Stomach (tissue), 4 donors: ENCODE data around the gene FLNA.

ENCODE experiments used
- EP300 ChIP-seq: sonication (generic); formaldehyde crosslinking; IDR thresholded peaks from one replicate; pipeline ENCODE4 v1.6.1; 2017; ENCODE audit warnings: antibody characterized with exemption
- POLR2A ChIP-seq, 4 donors: fragments of 450-650 bp; IDR thresholded peaks; one replicate each; pipeline ENCODE4 v1.6.1; 2016; ENCODE audit warnings: antibody characterized with exemption in 4 of 4, control low read depth in 2 of 4, mild to moderate bottlenecking in 1 of 4, moderate library complexity in 1 of 4
- TF ChIP-seq, protein P1 (sequence below), 7 experiments: fragments of 450-650 bp in 4 of 7; fragments of 200-600 bp in 3 of 7; sonication (generic) in 3 of 7; IDR thresholded peaks; one replicate each; pipeline ENCODE4 v1.5.1; 2016 to 2019; ENCODE audit warnings: antibody characterized with exemption in 7 of 7, control low read depth in 2 of 7, mild to moderate bottlenecking in 1 of 7

DNA sequence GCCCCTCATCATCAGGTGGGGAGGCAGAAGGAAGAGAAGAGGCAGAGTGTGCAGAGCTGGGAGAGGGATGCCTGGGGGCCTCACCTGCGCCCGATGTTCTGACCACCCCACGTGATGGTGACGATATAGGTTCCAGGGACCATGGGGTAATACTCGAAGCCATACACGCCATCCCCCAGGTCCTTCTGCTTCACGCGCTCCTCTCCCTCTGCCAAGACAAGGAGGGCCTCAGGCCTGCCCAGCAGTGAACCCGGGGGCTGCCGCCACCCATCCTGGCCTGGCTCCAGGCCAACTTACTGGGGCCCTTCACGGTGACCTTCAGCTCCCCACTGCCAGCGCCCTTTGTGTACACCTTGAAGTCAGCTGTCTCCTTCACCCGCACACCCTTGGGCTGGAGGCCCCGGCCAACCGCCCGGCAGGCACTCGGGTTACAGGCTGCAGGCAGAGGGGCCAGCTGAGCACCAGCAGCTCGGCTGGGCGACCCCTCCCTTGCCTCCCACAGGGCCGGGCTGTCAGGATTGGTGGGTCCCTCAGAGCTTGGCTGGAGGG, 9.3 kb downstream of the FLNA start:
- TF ChIP-seq EP300 (no peak), POLR2A (IDR thresholded peaks at IDR 0.05) (no peak)
- TF ChIP-seq, protein P1, sequence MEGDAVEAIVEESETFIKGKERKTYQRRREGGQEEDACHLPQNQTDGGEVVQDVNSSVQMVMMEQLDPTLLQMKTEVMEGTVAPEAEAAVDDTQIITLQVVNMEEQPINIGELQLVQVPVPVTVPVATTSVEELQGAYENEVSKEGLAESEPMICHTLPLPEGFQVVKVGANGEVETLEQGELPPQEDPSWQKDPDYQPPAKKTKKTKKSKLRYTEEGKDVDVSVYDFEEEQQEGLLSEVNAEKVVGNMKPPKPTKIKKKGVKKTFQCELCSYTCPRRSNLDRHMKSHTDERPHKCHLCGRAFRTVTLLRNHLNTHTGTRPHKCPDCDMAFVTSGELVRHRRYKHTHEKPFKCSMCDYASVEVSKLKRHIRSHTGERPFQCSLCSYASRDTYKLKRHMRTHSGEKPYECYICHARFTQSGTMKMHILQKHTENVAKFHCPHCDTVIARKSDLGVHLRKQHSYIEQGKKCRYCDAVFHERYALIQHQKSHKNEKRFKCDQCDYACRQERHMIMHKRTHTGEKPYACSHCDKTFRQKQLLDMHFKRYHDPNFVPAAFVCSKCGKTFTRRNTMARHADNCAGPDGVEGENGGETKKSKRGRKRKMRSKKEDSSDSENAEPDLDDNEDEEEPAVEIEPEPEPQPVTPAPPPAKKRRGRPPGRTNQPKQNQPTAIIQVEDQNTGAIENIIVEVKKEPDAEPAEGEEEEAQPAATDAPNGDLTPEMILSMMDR (IDR thresholded peaks at IDR 0.05), result no peak
